ENCODE data around the gene MANSC1. TPM values are rescaled to one million over a fixed set of nuclear protein-coding genes. Genes with fewer than 3 reads are reported as not detected.
A peak's percentile ranks its signal among the peaks of the same experiment; 100 is the strongest.

Gene MANSC1
- total RNA-seq, 1 donor from 2014 or later: 72.1 TPM

GRCh38 chr12:12380949-12381593, 31.0 kb upstream of the MANSC1 start:
- Histone ChIP-seq H3K36me3 (no peaks in the 10 kb centered on the region), H3K27ac (peak overlapping the region in 1 of 2 donors; percentile 66), H3K9me3 (no peaks in the 10 kb centered on the region), H3K4me3 (no peak overlapping the region), H3K4me1 (peaks cover 0 to 4% of the 10 kb centered on the region in 2 donors), H3K27me3 (no peaks in the 10 kb centered on the region)
- no peak for TF ChIP-seq CTCF (IDR thresholded peaks at IDR 0.05)
- intact Hi-C loops (cut with DNase I): no loop called here
- no peak for DNase-seq (ENCODE audit: low spot score in 2 of 2)

- no peak for TF ChIP-seq CTCF (IDR thresholded peaks at IDR 0.05)
- H3K27me3 ChIP-seq: no peaks in the 10 kb centered on the region
- H3K36me3 ChIP-seq: no peaks in the 10 kb centered on the region
- H3K9me3 ChIP-seq: no peaks in the 10 kb centered on the region
- peaks cover 0 to 4% of the 10 kb centered on the region in 2 donors for H3K4me1 ChIP-seq
- H3K27ac ChIP-seq: peak overlapping the region in 1 of 2 donors; percentile 66
- H3K4me3 ChIP-seq: no peak overlapping the region
- intact Hi-C loops (cut with DNase I): loop anchor here (5.0 kb wide), 1 partner anchor 232 kb away; the partner anchor contains the start of gene CREBL2
- DNase-seq (ENCODE audit: low spot score in 2 of 2): no peak
These were observed 30.0 kb upstream of the MANSC1 start for GRCh38 chr12:12379831-12380730.

GRCh38 chr12:12378616-12379015, 28.6 kb upstream of the MANSC1 start:
- Histone ChIP-seq H3K4me1 (peaks cover 0 to 4% of the 10 kb centered on the region in 2 donors), H3K36me3 (no peaks in the 10 kb centered on the region), H3K27me3 (no peaks in the 10 kb centered on the region), H3K27ac (no peak overlapping the region), H3K4me3 (no peak overlapping the region), H3K9me3 (no peaks in the 10 kb centered on the region)
- TF ChIP-seq CTCF (IDR thresholded peaks at IDR 0.05): no peak
- no peak for DNase-seq (ENCODE audit: low spot score in 2 of 2)
- intact Hi-C loops (cut with DNase I): loop anchor here (5.0 kb wide), 1 partner anchor 234 kb away; the partner anchor contains the start of gene CREBL2

- Histone ChIP-seq H3K4me1 (peaks cover 0 to 4% of the 10 kb centered on the region in 2 donors), H3K27ac (no peak overlapping the region), H3K27me3 (no peaks in the 10 kb centered on the region), H3K9me3 (no peaks in the 10 kb centered on the region), H3K4me3 (no peak overlapping the region), H3K36me3 (peaks cover 0 to 3% of the 10 kb centered on the region in 2 donors)
- TF ChIP-seq CTCF (IDR thresholded peaks at IDR 0.05): peak; percentile 60 to 72 (median 66)
- DNase-seq (ENCODE audit: low spot score in 2 of 2): no peak
- intact Hi-C loops (cut with DNase I): loop anchor here (1.0 to 5.0 kb wide), 4 partner anchors 186 to 327 kb away; partner anchors contain the start of genes CREBL2 and DUSP16
These were observed 26.8 kb upstream of the MANSC1 start for GRCh38 chr12:12376646-12377448.
